ENCODE data around the gene KIF25.

KIF25 gene

DNA sequence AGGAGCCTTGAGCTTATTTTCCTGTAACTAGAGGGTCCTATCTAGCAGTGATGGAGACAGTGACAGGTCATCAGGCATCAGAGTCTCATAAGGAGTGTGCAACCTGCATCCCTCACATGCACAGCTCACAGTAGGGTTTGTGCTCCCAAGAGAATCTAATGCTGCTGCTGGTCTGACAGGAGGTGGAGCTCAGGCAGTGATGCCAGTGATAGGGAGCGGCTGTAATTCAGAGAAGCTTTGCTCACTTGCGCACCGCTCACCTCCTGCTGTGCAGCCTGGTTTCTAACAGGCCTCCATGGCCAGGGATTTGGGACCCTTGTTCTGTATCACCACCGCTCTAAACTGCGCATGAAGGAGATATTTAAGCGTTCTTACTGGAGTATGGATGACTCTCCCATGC is 5.3 kb downstream of the KIF25 start:
- DNase-seq (ENCODE audit: low read depth), result no peak
- TF ChIP-seq MYC (IDR thresholded peaks at IDR 0.05; ENCODE audit: low read depth, low read length), result no peak
- TF ChIP-seq, protein P1, sequence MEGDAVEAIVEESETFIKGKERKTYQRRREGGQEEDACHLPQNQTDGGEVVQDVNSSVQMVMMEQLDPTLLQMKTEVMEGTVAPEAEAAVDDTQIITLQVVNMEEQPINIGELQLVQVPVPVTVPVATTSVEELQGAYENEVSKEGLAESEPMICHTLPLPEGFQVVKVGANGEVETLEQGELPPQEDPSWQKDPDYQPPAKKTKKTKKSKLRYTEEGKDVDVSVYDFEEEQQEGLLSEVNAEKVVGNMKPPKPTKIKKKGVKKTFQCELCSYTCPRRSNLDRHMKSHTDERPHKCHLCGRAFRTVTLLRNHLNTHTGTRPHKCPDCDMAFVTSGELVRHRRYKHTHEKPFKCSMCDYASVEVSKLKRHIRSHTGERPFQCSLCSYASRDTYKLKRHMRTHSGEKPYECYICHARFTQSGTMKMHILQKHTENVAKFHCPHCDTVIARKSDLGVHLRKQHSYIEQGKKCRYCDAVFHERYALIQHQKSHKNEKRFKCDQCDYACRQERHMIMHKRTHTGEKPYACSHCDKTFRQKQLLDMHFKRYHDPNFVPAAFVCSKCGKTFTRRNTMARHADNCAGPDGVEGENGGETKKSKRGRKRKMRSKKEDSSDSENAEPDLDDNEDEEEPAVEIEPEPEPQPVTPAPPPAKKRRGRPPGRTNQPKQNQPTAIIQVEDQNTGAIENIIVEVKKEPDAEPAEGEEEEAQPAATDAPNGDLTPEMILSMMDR (IDR thresholded peaks at IDR 0.05; ENCODE audit: low read depth, low read length), result no peak

DNA sequence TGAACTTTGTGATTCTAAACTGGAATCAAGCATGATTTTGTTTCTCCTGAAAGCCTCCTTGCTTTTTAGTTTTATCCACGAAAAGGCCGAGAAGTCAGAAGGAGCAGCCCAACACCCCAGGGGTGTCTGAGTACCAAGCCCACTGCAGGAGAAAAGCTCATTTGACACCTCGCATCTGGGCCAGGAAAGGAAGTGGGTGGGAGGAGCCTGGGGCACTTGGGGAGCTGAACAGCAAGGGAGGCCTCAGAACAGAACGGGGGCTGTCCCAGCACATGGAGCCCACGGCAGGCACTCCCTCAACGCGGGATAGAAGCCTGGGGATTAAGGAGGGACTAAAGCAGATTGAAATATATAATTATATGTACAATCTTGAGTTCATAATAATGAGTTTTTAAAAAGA is 6.6 kb downstream of the KIF25 start:
- TF ChIP-seq, protein P2, sequence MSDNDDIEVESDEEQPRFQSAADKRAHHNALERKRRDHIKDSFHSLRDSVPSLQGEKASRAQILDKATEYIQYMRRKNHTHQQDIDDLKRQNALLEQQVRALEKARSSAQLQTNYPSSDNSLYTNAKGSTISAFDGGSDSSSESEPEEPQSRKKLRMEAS (IDR thresholded peaks at IDR 0.05; ENCODE audit: low read depth, low read length), result no peak
- no peak for TF ChIP-seq POLR2A (IDR thresholded peaks at IDR 0.05; ENCODE audit: extremely low read depth, insufficient read length)
- no peak overlapping the region for H3K4me3 ChIP-seq (ENCODE audit: low read depth, low read length)
- DNase-seq (ENCODE audit: low read depth), result no peak

More for the DNA sequence above, 5.3 kb downstream of the KIF25 start:
- H3K4me3 ChIP-seq (ENCODE audit: low read depth, low read length), result no peak overlapping the region

DNA sequence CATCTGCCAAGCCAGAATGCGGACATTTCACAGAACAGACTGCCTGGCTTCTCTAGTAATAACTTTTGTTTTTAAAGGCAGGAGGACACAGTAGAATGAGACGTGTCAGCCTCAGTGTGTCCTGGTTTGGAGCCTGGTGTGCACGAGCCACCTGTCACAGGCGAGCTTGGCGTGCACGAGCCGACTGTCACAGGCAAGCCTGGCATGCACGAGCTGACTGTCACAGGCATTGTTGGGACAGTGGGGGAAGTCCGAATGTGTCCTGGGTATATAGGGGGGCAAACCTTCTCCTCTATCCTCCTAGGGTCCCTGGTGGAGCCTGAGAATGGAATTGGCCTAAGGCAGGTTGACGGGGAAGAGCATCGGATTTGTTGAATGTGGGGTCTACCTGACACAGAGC is 7.5 kb downstream of the KIF25 start:
- TF ChIP-seq, protein P1 (IDR thresholded peaks at IDR 0.05; ENCODE audit: low read depth, low read length), result no peak
- TF ChIP-seq POLR2A (IDR thresholded peaks at IDR 0.05; ENCODE audit: extremely low read depth, insufficient read length) (no peak), MYC (IDR thresholded peaks at IDR 0.05; ENCODE audit: low read depth, low read length) (no peak)
- TF ChIP-seq, protein P2 (IDR thresholded peaks at IDR 0.05; ENCODE audit: low read depth, low read length), result no peak
- no peak for DNase-seq (ENCODE audit: low read depth)
- no peak overlapping the region for H3K4me3 ChIP-seq (ENCODE audit: low read depth, low read length)

DNA sequence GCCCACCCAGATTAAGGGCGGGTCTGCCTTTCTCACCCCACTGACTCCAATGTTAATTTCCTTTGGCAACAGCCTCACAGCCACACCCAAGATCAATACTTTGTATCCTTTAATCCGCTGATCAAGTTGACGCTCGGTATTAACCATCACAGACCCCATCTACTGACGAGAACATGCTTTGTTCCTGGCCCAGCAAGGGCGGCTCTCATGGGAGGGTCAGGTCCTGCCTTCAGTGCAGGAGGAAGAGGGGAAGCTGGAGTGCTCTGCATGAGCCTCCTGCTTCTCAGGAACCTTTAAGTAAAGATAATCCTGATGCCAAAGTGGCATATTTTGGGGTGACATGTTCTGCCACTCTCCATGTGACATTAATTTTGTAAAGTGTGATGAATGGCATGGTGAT is 8.3 kb downstream of the KIF25 start:
- no peak for DNase-seq (ENCODE audit: low read depth)
- H3K4me3 ChIP-seq (ENCODE audit: low read depth, low read length), result no peak overlapping the region
- TF ChIP-seq, protein P1 (IDR thresholded peaks at IDR 0.05; ENCODE audit: low read depth, low read length), result no peak
- TF ChIP-seq MYC (IDR thresholded peaks at IDR 0.05; ENCODE audit: low read depth, low read length), result no peak
- TF ChIP-seq, protein P2 (IDR thresholded peaks at IDR 0.05; ENCODE audit: low read depth, low read length), result no peak
- TF ChIP-seq POLR2A (IDR thresholded peaks at IDR 0.05; ENCODE audit: extremely low read depth, insufficient read length), result no peak

DNA sequence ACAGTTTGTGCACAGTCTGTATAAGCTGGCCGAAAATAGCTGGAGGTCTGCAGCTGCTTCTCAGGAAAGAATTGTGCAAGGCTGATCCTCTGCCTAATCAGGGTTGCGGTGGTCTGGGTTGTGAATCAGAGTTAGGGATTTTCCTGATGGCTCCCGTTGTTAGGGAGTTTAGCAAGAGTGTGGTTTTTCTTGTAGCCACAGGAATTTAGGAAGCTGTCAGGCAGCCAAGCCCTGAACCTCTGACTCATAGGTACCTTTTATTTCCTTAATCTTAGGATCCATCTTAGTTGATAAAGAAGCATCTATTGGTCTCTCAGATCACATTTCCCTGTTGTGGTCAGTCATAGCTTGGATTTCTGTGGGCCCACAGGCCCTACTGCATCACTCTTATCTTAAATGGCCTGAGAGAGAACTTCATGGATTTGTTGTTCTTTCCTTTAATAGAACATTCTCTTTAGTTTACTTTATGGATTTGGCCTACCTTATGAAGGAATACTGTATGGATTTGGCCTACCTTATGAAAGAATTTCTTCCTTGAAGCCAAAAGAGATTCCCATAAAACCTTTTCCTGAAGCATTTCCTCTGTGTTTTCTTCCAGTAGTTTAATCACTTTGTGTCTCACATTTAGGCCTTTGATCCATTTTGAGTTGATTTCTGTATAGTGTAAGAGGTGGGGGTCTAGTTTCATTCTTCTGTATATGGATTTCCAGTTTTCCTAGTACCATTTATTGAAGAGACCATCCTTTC is 10.3 kb downstream of the KIF25 start:
- peak; percentile 73 for DNase-seq (ENCODE audit: low read depth)
- no peak overlapping the region for H3K4me3 ChIP-seq (ENCODE audit: low read depth, low read length)
- no peak for TF ChIP-seq MYC (IDR thresholded peaks at IDR 0.05; ENCODE audit: low read depth, low read length)
- TF ChIP-seq, protein P1 (IDR thresholded peaks at IDR 0.05; ENCODE audit: low read depth, low read length), result no peak
- TF ChIP-seq, protein P2 (IDR thresholded peaks at IDR 0.05; ENCODE audit: low read depth, low read length), result no peak
- no peak for TF ChIP-seq POLR2A (IDR thresholded peaks at IDR 0.05; ENCODE audit: extremely low read depth, insufficient read length)

DNA sequence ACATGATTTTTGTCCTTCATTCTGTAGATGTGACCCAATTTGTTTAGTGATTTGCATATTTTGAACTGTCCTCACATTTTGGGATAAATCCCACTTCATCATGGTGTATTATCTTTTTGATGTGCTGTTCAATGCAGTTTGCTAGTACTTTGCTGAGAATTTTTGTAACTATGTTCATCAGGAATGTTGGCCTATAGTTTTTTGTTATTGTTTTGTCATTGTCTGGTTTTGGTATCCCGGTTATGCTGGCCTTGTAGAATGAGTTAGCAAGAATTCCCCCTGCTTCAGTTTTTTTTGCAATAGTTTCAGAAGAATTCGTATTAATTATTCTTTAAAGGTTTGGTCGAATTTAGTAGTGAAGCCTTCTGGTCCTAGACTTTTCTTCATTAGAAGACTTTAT is 11.9 kb downstream of the KIF25 start:
- H3K4me3 ChIP-seq (ENCODE audit: low read depth, low read length), result no peak overlapping the region
- TF ChIP-seq, protein P1 (IDR thresholded peaks at IDR 0.05; ENCODE audit: low read depth, low read length), result no peak
- TF ChIP-seq POLR2A (IDR thresholded peaks at IDR 0.05; ENCODE audit: extremely low read depth, insufficient read length) (no peak), MYC (IDR thresholded peaks at IDR 0.05; ENCODE audit: low read depth, low read length) (no peak)
- TF ChIP-seq, protein P2 (IDR thresholded peaks at IDR 0.05; ENCODE audit: low read depth, low read length), result no peak
- no peak for DNase-seq (ENCODE audit: low read depth)
